Uterus (tissue), 4 donors: ENCODE data around the gene STIM1. TPM values are rescaled to one million over a fixed set of nuclear protein-coding genes. Genes with fewer than 3 reads are reported as not detected.

Experiments used
- DNase-seq, 2 donors: peaks; one replicate each; pipeline ENCODE4 v3.0.0-alpha.2; 2019 to 2020
- H3K27ac ChIP-seq, 2 donors: fragments of 200-600 bp; sonication (generic); 1 replicate in 1 of 2; 2 replicates in 1 of 2; pipeline ENCODE4 v1.5.1; 2016 to 2018
- H3K27me3 ChIP-seq, 2 donors: fragments of 200-600 bp; sonication (generic); one replicate each; pipeline ENCODE4 v1.5.1; 2018 to 2019; ENCODE audit warnings: control low read depth in 1 of 2
- H3K36me3 ChIP-seq, 2 donors: fragments of 200-600 bp; sonication (generic); one replicate each; pipeline ENCODE4 v1.5.1; 2019; ENCODE audit warnings: control low read depth in 1 of 2
- H3K4me1 ChIP-seq, 2 donors: fragments of 200-600 bp; sonication (generic); one replicate each; pipeline ENCODE4 v1.5.1; 2018 to 2019; ENCODE audit warnings: control low read depth in 1 of 2
- H3K4me3 ChIP-seq, 2 donors: fragments of 200-600 bp; sonication (generic); 1 replicate in 1 of 2; 2 replicates in 1 of 2; pipeline ENCODE4 v1.5.1; 2018 to 2019; ENCODE audit warnings: mild to moderate bottlenecking in 1 of 2
- H3K9me3 ChIP-seq, 2 donors: fragments of 200-600 bp; sonication (generic); one replicate each; pipeline ENCODE4 v1.5.1; 2019; ENCODE audit warnings: control low read depth in 1 of 2
- POLR2A ChIP-seq, 2 donors: fragments of 450-650 bp; IDR thresholded peaks; one replicate each; pipeline ENCODE4 v1.6.1; 2016; ENCODE audit warnings: antibody characterized with exemption in 2 of 2, mild to moderate bottlenecking in 1 of 2, moderate library complexity in 1 of 2
- intact Hi-C: fragments of 100-400 bp; cut with DNase I; formaldehyde crosslinking; loops from one replicate; pipeline ENCODE4 v1.15.1; 2023; ENCODE audit warnings: low total_unique reads
- total RNA-seq, 4 donors: library from RNA; depleted of rRNA in 3 of 4; stranded (reverse); fragments of >200 nt in 3 of 4; gene quantifications; one replicate each; pipeline versions ENCODE4 v1.1.0 to v1.2.4, GENCODE V29; 2014 to 2023
- TF ChIP-seq, protein P1 (sequence below), 4 experiments: fragments of 200-600 bp in 2 of 4; fragments of 450-650 bp in 2 of 4; sonication (generic) in 2 of 4; IDR thresholded peaks; one replicate each; pipeline ENCODE4 v1.5.1; 2016 to 2019; ENCODE audit warnings: antibody characterized with exemption in 4 of 4, mild to moderate bottlenecking in 2 of 4, moderate library complexity in 1 of 4
- donor health status: DM: yes; HTN: yes; CAD: no.

STIM1 gene
- total RNA-seq, 4 donors from 2014 or later, result 37.6 to 114 (median 56.3) TPM

GRCh38 chr11:4060182-4060923 lies 204.9 kb downstream of the STIM1 start:
- Histone ChIP-seq H3K4me3 (no peak overlapping the region), H3K4me1 (peaks cover 0 to 4% of the 10 kb centered on the region in 2 donors), H3K27ac (no peak overlapping the region), H3K27me3 (no peaks in the 10 kb centered on the region), H3K36me3 (peaks cover 0 to 2% of the 10 kb centered on the region in 2 donors), H3K9me3 (no peaks in the 10 kb centered on the region)
- intact Hi-C loops, result no loop called here
- TF ChIP-seq, protein P1, sequence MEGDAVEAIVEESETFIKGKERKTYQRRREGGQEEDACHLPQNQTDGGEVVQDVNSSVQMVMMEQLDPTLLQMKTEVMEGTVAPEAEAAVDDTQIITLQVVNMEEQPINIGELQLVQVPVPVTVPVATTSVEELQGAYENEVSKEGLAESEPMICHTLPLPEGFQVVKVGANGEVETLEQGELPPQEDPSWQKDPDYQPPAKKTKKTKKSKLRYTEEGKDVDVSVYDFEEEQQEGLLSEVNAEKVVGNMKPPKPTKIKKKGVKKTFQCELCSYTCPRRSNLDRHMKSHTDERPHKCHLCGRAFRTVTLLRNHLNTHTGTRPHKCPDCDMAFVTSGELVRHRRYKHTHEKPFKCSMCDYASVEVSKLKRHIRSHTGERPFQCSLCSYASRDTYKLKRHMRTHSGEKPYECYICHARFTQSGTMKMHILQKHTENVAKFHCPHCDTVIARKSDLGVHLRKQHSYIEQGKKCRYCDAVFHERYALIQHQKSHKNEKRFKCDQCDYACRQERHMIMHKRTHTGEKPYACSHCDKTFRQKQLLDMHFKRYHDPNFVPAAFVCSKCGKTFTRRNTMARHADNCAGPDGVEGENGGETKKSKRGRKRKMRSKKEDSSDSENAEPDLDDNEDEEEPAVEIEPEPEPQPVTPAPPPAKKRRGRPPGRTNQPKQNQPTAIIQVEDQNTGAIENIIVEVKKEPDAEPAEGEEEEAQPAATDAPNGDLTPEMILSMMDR (IDR thresholded peaks at IDR 0.05), result no peak
- no peak for TF ChIP-seq POLR2A (IDR thresholded peaks at IDR 0.05)
- DNase-seq, result no peak

DNA sequence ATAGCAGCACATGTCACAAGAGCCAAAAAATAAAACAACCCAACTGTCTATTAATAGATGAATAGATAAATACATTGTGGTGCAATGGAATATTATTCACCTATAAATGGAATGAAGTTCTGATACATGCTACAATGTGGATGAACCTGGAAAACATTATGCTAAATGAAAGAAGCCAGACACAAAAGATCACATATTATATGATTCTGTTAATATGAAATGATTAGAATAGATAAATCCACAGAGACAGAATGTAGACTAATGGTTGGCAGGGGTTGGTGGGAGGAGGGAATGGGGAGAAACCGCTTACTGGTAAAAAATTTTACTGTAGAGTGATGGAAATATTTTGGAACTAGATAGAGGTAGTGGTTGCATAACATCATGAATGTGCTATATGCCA lies 206.2 kb downstream of the STIM1 start:
- DNase-seq, result no peak
- Histone ChIP-seq H3K27ac (no peak overlapping the region), H3K36me3 (peaks cover 0 to 2% of the 10 kb centered on the region in 2 donors), H3K27me3 (no peaks in the 10 kb centered on the region), H3K4me1 (peaks cover 0 to 4% of the 10 kb centered on the region in 2 donors), H3K9me3 (no peaks in the 10 kb centered on the region), H3K4me3 (no peak overlapping the region)
- TF ChIP-seq POLR2A (IDR thresholded peaks at IDR 0.05), result no peak
- TF ChIP-seq, protein P1 (IDR thresholded peaks at IDR 0.05), result no peak
- intact Hi-C loops, result no loop called here

DNA sequence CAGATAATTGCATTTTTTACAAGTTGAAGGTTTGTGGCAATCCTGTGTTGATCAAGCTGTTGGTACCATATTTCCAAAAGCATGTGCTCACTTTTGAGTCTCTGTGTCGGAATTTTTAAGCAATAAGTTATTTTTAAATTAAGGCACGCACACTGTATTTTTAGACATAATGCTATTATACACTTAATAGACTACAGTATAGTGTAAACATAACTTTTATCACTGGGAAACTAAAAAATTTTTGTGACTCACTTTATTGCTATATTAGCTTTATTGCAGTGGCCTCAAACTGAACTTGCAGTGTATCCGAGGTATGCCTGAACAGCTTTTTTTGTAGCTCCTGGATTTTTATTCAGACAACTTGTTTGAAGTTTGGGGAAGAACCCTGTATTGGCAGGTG lies 207.9 kb downstream of the STIM1 start:
- Histone ChIP-seq H3K27ac (no peak overlapping the region), H3K4me3 (no peak overlapping the region), H3K27me3 (no peaks in the 10 kb centered on the region), H3K36me3 (peaks cover 0 to 2% of the 10 kb centered on the region in 2 donors), H3K4me1 (peaks cover 0 to 1% of the 10 kb centered on the region in 2 donors), H3K9me3 (no peaks in the 10 kb centered on the region)
- intact Hi-C loops, result no loop called here
- TF ChIP-seq POLR2A (IDR thresholded peaks at IDR 0.05), result no peak
- TF ChIP-seq, protein P1 (IDR thresholded peaks at IDR 0.05), result no peak
- DNase-seq, result no peak

DNA sequence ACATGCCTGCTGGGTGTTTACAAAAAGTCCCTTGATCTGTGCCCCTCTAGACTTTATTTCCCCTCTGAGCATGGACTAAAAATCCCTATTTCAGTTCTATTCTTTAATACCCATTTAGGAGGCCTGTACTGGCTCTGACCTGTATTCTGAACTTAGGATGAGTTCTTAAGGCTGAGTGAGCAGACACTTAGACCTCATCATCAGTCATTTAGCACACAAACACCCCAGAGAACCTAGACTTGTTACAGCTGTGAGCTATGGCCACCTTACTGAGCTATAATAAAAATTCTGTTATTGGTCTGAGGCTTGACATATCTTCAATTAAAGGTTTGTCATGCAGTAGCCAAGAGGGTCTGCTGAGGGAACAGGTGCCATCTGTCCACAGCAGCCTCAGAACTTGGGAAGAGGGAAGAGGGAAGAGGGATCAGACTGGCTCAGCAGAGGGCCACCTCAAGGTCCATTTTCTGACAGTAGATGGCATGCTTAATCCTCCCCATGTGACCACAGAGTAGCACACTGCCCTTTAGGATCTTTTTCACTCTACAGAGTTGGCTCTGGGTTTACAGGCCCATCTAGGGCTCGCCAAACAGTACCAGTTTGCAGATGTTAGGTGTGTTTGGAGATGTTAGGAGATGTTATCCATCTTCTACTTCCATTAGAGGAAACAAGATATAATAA lies 209.0 kb downstream of the STIM1 start:
- Histone ChIP-seq H3K27me3 (no peaks in the 10 kb centered on the region), H3K27ac (no peak overlapping the region), H3K4me3 (no peak overlapping the region), H3K4me1 (no peaks in the 10 kb centered on the region), H3K36me3 (peaks cover 0 to 1% of the 10 kb centered on the region in 2 donors), H3K9me3 (no peaks in the 10 kb centered on the region)
- intact Hi-C loops, result no loop called here
- TF ChIP-seq POLR2A (IDR thresholded peaks at IDR 0.05), result no peak
- TF ChIP-seq, protein P1 (IDR thresholded peaks at IDR 0.05), result no peak
- no peak for DNase-seq

DNA sequence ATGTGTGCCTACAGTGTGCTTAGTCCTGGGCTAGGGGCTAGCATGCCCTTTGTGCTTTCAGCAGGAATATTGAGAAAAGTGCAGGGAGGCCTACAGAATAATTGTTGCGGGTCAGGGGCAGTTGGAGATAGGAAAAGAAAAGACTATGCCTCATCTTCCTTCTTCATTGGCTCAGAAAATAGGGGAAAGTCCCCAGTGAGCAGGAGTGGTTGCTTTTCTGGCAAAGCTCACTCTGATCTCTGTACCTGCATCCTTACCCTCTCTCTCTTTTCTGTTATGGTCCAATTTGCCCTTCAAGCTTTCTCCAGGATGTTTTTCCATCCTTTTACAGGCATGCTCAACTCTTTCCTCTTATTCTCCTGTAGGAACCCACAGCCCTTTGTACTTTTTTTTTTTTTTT lies 209.6 kb downstream of the STIM1 start:
- Histone ChIP-seq H3K4me1 (no peaks in the 10 kb centered on the region), H3K27me3 (no peaks in the 10 kb centered on the region), H3K27ac (no peak overlapping the region), H3K4me3 (no peak overlapping the region), H3K9me3 (no peaks in the 10 kb centered on the region), H3K36me3 (no peaks in the 10 kb centered on the region)
- TF ChIP-seq, protein P1 (IDR thresholded peaks at IDR 0.05), result no peak
- TF ChIP-seq POLR2A (IDR thresholded peaks at IDR 0.05), result no peak
- intact Hi-C loops, result no loop called here
- no peak for DNase-seq
